Ovary (tissue), 3 donors: Measurements from ENCODE around the gene CA14.

Experiments used
- POLR2A ChIP-seq: fragments of 450-650 bp; IDR thresholded peaks from one replicate; pipeline ENCODE4 v1.6.1; 2017; ENCODE audit warnings: antibody characterized with exemption, mild to moderate bottlenecking, moderate library complexity
- TF ChIP-seq, protein P1 (sequence below), 3 donors: fragments of 450-650 bp in 2 of 3; fragments of 200-600 bp in 1 of 3; IDR thresholded peaks; one replicate each; pipeline versions ENCODE4 v1.5.1 to v1.8.0; 2016 to 2022; ENCODE audit warnings: antibody characterized with exemption in 3 of 3, mild to moderate bottlenecking in 1 of 3
- donor health status: DM: no; HTN: no; CAD: no.

DNA sequence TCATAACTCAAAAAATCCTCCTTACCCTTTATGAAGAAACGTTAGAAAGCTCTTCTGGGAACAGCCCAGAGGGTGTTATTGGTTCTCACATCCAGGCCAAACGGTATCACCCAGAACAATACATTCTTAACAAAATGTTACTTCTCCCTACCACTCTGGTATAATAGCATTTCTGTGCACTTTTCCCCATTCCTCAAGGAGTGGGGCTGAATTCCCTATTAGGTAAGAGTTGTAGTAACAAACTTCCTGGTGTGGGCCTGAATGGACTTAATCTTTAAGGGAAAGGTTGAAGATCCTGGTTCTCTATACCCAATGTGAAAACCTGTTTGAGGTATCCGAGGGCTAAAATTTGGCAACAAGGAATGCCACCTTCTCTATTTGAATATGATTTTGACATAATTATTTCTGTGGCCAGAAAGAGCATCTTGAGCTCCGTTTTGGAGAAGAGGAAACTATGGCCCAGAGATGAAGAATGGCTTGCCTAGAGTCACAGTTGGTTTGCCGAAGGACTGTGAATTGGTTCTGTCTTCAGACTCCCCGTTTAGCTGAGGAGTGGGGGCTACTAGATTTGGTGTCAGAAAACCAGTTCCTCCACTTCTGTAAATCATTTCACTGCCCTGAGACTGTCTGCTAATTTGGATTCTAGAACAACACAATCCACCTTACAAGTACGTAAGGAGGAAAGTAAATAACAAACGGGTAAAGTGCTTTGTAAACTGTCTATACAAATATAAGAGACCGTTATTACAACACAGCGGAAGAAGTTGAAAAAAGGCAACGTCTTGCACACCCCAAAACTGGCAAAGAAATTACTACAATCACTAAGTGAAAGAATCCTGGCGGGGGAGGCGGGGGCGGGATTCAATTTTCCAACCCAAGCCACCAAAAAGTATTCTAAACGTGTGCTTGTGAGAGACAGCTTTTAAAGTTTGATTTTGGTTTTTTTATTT, 23.9 kb upstream of the CA14 start:
- TF ChIP-seq, protein P1, sequence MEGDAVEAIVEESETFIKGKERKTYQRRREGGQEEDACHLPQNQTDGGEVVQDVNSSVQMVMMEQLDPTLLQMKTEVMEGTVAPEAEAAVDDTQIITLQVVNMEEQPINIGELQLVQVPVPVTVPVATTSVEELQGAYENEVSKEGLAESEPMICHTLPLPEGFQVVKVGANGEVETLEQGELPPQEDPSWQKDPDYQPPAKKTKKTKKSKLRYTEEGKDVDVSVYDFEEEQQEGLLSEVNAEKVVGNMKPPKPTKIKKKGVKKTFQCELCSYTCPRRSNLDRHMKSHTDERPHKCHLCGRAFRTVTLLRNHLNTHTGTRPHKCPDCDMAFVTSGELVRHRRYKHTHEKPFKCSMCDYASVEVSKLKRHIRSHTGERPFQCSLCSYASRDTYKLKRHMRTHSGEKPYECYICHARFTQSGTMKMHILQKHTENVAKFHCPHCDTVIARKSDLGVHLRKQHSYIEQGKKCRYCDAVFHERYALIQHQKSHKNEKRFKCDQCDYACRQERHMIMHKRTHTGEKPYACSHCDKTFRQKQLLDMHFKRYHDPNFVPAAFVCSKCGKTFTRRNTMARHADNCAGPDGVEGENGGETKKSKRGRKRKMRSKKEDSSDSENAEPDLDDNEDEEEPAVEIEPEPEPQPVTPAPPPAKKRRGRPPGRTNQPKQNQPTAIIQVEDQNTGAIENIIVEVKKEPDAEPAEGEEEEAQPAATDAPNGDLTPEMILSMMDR (IDR thresholded peaks at IDR 0.05), result no peak
- no peak for TF ChIP-seq POLR2A
